ENCODE results near the gene KCNE1.
"Not testable (repeated sequence)": the region's sequence is repeated elsewhere in the genome, so short reads cannot be mapped to it uniquely, and the experiment has no call there.

The KCNE1 gene

DNA sequence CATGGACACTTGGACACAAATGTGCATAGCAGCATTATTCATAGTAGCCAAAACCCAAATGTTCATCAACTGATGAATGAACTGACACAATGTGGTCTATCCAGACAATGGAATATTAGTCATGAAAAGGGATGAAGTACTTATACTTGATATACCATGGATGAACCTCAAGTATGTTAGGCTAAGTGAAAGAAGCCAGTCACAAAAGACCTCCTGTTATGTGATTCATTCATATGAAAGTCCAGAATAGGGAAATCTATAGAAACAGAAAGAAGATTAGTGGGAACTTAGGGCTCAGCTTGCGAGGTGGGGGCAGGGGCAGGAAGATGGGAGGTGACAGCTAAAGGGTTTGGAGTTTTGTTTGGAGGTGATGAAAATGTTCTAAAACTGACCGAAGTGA lies 7.4 kb downstream of the KCNE1 start:
- ChIA-PET POLR2A (no interaction called here), CTCF (interaction anchor here (8.0 to 26.3 kb wide), 2 partner anchors 73 to 98 kb away, joined by 336 to 351 read pairs; no protein-coding TSS in a partner anchor)
- no peak overlapping the region for H3K4me3 ChIP-seq (ENCODE audit: low read depth, low read length)
- no peak for DNase-seq (ENCODE audit: low read depth, low spot score)
- TF ChIP-seq, protein P1, sequence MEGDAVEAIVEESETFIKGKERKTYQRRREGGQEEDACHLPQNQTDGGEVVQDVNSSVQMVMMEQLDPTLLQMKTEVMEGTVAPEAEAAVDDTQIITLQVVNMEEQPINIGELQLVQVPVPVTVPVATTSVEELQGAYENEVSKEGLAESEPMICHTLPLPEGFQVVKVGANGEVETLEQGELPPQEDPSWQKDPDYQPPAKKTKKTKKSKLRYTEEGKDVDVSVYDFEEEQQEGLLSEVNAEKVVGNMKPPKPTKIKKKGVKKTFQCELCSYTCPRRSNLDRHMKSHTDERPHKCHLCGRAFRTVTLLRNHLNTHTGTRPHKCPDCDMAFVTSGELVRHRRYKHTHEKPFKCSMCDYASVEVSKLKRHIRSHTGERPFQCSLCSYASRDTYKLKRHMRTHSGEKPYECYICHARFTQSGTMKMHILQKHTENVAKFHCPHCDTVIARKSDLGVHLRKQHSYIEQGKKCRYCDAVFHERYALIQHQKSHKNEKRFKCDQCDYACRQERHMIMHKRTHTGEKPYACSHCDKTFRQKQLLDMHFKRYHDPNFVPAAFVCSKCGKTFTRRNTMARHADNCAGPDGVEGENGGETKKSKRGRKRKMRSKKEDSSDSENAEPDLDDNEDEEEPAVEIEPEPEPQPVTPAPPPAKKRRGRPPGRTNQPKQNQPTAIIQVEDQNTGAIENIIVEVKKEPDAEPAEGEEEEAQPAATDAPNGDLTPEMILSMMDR (IDR thresholded peaks at IDR 0.05; ENCODE audit: insufficient read depth, low read length, missing control alignments) = no peak

DNA sequence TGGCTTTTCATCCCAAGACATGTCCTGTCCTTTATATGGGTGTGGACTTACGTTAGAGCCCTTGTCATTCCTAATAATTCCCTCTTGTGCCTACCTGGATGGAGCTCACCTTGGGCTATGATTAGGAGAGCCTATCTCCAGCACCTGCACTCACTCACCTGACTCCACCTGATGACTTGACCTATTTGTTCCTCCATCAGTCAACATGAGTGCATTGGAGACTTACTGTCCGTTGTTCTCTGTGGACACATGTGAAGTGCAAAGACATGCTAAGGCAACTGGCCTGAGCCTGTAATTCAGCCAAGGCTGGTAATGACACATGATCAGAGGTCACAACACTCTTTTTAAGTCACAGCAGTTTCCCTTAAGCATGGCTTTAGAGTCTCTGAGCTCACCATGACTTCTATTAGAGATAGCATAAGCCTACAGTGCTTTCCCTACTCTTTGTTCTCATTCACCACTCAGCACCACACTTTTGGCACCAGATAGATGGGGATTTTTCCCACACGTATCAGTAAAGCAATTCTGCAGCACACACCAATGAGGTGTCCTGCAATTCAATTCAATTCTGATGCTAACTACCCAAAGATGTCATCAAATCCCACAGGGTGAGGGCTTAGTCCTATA lies 9.4 kb downstream of the KCNE1 start:
- DNase-seq (ENCODE audit: low read depth, low spot score) = no peak
- TF ChIP-seq, protein P1 (IDR thresholded peaks at IDR 0.05; ENCODE audit: insufficient read depth, low read length, missing control alignments) = no peak
- ChIA-PET POLR2A (no interaction called here), CTCF (interaction anchor here (0.8 to 26.3 kb wide), 7 partner anchors 8 to 127 kb away, joined by 3 to 351 read pairs (median 4); no protein-coding TSS in a partner anchor)
- H3K4me3 ChIP-seq (ENCODE audit: low read depth, low read length) = no peak overlapping the region

DNA sequence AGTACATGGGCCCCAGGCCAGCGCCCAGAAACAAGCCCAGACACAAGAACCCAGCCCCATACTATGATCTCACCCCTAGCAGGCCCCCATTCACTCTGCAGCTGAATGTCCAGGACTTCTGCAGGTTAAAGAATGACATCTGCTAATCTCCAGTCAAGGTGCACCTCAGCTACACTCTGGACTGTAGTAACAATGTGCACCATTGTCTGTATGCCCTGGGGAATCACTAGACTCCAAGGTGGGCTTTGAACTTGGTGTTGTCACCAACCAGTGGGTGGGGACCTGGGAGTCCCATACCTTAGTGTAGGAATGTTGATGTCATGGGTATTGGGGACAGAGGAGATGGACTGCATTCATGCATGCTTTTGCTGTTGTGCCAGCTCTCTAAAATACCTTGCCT lies 10.3 kb downstream of the KCNE1 start:
- H3K4me3 ChIP-seq (ENCODE audit: low read depth, low read length) = no peak overlapping the region
- ChIA-PET CTCF (interaction anchor here (1.0 to 26.3 kb wide), 5 partner anchors 9 to 108 kb away, joined by 3 to 351 read pairs (median 4); no protein-coding TSS in a partner anchor), POLR2A (no interaction called here)
- TF ChIP-seq, protein P1 (IDR thresholded peaks at IDR 0.05; ENCODE audit: insufficient read depth, low read length, missing control alignments) = no peak
- no peak for DNase-seq (ENCODE audit: low read depth, low spot score)

DNA sequence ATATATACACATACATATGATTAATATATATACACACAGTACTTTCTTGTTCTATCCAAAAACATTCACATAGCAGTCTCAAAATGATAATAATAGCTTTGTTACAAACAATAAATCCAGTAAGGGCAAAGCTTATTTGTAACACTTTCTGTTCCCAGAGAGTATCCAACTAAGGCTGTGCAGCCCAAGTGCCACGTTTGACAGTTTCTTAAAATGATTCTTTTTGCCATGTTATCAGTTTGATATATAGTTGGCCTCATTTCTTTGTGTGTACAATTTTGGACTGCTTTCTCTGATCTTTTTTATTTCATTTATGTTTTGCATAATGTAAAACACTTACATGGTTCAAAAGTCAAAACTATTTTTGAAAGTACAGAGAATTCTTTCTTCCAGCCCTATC lies 11.8 kb downstream of the KCNE1 start:
- no peak for DNase-seq (ENCODE audit: low read depth, low spot score)
- TF ChIP-seq, protein P1 (IDR thresholded peaks at IDR 0.05; ENCODE audit: insufficient read depth, low read length, missing control alignments) = no peak
- CTCF ChIA-PET = interaction anchor here (3.1 to 5.9 kb wide), 4 partner anchors 7 to 103 kb away, joined by 11 to 33 read pairs (median 26); no protein-coding TSS in a partner anchor
- POLR2A ChIA-PET = no interaction called here
- H3K4me3 ChIP-seq (ENCODE audit: low read depth, low read length) = no peak overlapping the region

DNA sequence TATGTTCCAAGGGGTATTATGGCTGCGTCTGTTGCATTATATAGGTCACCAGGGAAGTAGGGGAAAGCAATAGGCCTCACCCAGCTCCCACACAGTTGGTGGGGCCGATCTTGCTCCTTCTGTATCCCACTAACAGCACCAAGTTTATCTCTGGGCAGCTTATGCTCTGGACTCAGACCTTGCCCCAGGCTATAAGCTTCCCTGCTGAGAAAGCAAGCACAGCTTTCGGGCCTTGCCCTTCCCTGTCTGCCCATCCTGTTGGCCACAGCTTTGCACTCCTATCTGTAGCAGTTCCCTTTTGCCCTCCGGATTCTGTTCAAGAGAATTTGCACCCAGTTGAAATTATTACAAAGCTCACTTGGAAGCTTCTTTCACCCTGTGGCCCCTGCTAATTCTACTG lies 12.9 kb downstream of the KCNE1 start:
- DNase-seq (ENCODE audit: low read depth, low spot score) = no peak
- H3K4me3 ChIP-seq (ENCODE audit: low read depth, low read length) = no peak overlapping the region
- TF ChIP-seq, protein P1 (IDR thresholded peaks at IDR 0.05; ENCODE audit: insufficient read depth, low read length, missing control alignments) = no peak
- ChIA-PET CTCF (interaction anchor here (1.1 to 5.9 kb wide), 5 partner anchors 8 to 132 kb away, joined by 7 to 33 read pairs (median 26); no protein-coding TSS in a partner anchor), POLR2A (no interaction called here)

DNA sequence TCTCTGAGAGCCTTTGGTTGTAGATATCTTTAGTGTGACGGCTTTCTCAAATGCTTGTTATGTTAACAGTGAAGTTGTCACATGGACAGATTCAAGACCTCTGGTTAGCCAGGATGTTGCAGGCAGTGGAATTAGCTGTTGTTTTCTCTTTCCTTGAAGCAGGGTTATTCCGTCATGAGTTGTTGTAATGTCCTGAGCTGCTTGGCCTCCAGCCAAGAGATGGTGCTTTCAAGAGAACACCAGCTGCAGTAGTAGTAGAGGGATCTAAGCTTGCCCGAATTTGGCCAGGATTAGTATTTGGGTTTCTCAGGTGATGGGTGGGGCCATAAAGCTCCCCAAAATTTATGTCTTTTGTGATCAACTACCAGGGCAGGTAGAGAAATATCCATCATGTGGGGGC lies 13.4 kb downstream of the KCNE1 start:
- H3K4me3 ChIP-seq (ENCODE audit: low read depth, low read length) = no peak overlapping the region
- no peak for DNase-seq (ENCODE audit: low read depth, low spot score)
- ChIA-PET POLR2A (no interaction called here), CTCF (interaction anchor here (1.1 to 5.9 kb wide), 5 partner anchors 9 to 133 kb away, joined by 7 to 33 read pairs (median 26); no protein-coding TSS in a partner anchor)
- TF ChIP-seq, protein P1 (IDR thresholded peaks at IDR 0.05; ENCODE audit: insufficient read depth, low read length, missing control alignments) = no peak

DNA sequence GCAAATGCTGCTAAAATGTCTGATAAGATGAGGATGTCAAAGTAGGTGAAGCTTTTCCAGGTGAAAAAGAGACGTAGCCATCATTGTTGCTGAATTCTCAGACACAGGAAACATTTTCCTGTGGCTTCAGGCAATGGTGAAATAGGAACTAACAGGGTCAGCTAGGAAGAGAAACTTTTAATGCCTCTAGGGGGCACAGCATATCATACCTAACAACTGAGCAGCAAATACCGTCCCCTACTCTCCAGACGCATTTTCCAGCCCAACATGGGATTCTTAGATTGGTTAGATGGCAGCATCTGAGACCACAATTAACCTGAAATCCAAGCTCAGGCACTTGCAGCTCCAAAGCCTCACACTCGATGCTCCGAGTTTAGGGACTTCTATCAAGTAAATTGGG lies 28.2 kb downstream of the KCNE1 start:
- POLR2A ChIA-PET, CTCF ChIA-PET: not testable (repeated sequence)

DNA sequence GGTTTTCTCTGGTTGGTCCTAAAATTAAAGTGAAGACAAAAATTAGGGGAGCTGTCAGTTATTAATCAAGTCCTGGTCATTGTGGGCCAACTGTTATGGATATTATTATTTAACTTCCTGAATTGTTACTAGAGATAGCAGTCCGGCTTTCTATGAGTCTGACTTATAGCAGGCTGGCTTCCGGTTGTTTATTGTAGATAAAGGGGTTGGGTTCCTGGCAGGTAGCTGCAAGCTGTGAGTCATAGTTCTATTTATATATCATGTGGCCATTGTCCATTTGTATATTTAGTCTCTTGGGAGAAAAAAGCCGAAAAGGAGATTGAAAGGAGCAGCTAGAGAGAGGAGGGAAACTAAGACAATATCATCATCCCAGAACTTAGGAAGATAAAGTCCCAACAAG lies 28.6 kb downstream of the KCNE1 start:
- CTCF ChIA-PET; H3K4me3 ChIP-seq (ENCODE audit: low read depth, low read length); POLR2A ChIA-PET; DNase-seq (ENCODE audit: low read depth, low spot score): not testable (repeated sequence)

More for the DNA sequence above, 28.2 kb downstream of the KCNE1 start:
- H3K4me3 ChIP-seq (ENCODE audit: low read depth, low read length); DNase-seq (ENCODE audit: low read depth, low spot score): not testable (repeated sequence)

DNA sequence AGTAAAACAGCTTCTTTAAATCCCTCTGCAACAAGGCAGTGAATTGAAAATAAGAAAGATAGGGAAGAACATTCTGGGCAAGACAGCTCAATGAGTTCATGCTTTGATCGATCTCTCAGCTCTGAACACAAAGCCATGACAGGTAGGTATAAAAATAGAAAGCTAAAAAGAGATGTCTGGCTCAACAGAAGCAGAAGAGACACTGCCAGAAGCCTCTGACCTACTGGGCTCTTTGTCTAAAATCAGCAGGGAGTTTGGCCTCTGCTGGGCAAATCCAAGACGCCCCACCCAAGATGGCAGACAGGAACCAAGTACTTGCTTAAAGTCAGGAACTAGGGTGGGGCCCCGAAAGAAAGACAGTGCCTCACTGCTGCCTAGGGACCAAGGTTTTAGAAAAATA lies 44.7 kb downstream of the KCNE1 start:
- CTCF ChIA-PET; DNase-seq (ENCODE audit: low read depth, low spot score); POLR2A ChIA-PET; H3K4me3 ChIP-seq (ENCODE audit: low read depth, low read length): not testable (repeated sequence)

DNA sequence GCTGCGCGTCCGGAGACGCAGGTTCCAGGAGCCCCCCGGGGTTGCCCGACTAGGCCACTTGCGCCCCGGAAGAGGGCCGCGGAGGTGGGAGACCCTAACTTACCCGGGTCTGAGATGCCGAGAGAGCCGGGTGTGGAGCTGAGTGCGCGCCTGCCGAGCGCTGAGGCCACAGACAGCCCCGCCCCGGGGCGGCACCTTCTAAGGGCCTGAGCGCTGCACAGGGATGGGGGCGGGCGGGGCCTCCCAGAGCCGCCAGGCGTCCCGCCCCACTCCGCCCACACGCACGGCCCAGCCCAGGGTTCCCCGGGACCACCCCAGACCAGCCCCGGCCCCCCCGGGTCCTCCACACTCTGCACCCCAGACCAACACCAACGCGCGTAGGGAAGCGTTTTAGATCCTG lies 52.6 kb downstream of the KCNE1 start:
- CTCF ChIA-PET; H3K4me3 ChIP-seq (ENCODE audit: low read depth, low read length); DNase-seq (ENCODE audit: low read depth, low spot score); POLR2A ChIA-PET: not testable (repeated sequence)

Measured in AG04449 (cell line).